ENCODE data around the gene NAB1. TPM values are rescaled to one million over a fixed set of nuclear protein-coding genes. Genes with fewer than 3 reads are reported as not detected.

NAB1 gene
- total RNA-seq, 1 experiment from 2014 or later: 137 TPM

- DNase-seq: no peak
- H3K36me3 ChIP-seq: peaks cover 67% of the 10 kb centered on the region
Measured at GRCh38 chr2:190674966-190675650, 26.2 kb downstream of the NAB1 start.

GRCh38 chr2:190677255-190677654 is 28.4 kb downstream of the NAB1 start:
- no peaks in the 10 kb centered on the region for H3K27me3 ChIP-seq
- H3K27ac ChIP-seq: no peak overlapping the region
- H3K36me3 ChIP-seq: peaks cover 54% of the 10 kb centered on the region
- DNase-seq: no peak
- H3K4me1 ChIP-seq: peaks cover 20% of the 10 kb centered on the region
- H3K9me3 ChIP-seq (replicated peaks): no peaks in the 10 kb centered on the region
- H3K4me3 ChIP-seq: no peak overlapping the region

More at GRCh38 chr2:190674966-190675650, 26.2 kb downstream of the NAB1 start:
- H3K4me3 ChIP-seq: no peak overlapping the region
- H3K27ac ChIP-seq: no peak overlapping the region
- peaks cover 20% of the 10 kb centered on the region for H3K4me1 ChIP-seq
- H3K9me3 ChIP-seq (replicated peaks): no peaks in the 10 kb centered on the region
- no peaks in the 10 kb centered on the region for H3K27me3 ChIP-seq

GRCh38 chr2:190678444-190679162 is 29.7 kb downstream of the NAB1 start:
- peak; percentile 47 to 81 for DNase-seq
- H3K4me3 ChIP-seq: no peak overlapping the region
- H3K36me3 ChIP-seq: peaks cover 45% of the 10 kb centered on the region
- no peaks in the 10 kb centered on the region for H3K9me3 ChIP-seq (replicated peaks)
- H3K27ac ChIP-seq: peak overlapping the region; percentile 14
- no peaks in the 10 kb centered on the region for H3K27me3 ChIP-seq
- H3K4me1 ChIP-seq: peaks cover 20% of the 10 kb centered on the region

DNA sequence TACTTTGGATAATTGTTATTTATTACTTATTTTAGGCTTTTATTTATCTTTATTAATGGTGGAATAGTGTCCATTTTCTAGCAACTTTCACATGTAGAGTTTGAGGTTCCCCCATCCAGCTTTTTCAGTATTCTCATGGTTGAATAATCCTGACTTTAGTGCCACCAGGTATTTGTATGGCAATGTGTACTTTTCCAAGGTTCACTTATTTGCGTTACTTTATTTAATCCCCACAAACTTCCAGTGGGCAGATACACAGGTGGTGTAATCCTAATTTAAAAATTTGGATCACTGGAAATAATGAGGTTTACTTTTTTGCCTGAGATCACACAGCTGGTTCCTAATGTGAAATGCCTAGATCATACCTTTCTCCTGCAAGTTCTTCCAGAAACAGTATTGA is 30.5 kb downstream of the NAB1 start:
- H3K4me1 ChIP-seq: peaks cover 23% of the 10 kb centered on the region
- peaks cover 37% of the 10 kb centered on the region for H3K36me3 ChIP-seq
- H3K4me3 ChIP-seq: no peak overlapping the region
- no peak overlapping the region for H3K27ac ChIP-seq
- H3K9me3 ChIP-seq (replicated peaks): no peaks in the 10 kb centered on the region
- DNase-seq: no peak
- no peaks in the 10 kb centered on the region for H3K27me3 ChIP-seq

DNA sequence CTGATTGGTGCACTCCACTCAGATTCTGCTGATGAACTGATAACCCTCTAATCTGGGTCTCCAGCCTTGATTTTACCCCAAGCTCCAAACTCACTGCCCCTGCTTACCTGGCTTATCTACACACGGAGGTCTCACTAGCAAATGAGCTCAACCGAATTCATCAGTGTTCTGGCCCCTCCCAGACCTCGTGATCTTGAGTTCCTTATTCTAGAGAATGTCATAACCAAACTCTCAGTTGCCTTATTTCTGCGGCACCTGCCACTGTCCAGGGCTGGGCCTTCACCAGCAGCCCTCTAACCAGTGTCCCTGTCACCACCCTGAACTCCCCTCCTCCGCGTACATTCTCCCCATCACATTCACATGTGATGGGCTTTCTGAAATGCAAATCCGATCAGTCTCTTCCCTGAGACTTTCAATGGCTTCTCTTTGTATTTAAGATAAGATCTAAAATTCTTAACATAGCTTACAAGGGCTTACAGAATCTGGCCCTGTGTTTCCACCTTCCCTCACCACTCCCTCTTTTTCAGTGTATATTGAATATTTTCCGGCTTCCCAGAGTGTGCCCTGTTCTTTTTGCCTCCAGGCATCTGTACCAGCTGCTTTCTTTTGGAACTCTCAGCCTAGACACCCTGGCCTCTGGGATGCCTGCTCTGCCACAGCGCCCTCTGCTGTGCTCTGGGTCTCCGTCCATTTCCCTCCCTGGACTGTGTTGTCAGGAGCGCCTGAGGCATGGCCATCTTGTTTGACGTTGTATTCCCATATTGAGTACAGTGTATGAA is 31.1 kb downstream of the NAB1 start:
- DNase-seq: peak; percentile 92 to 96

GRCh38 chr2:190682168-190682567 is 33.3 kb downstream of the NAB1 start:
- no peaks in the 10 kb centered on the region for H3K9me3 ChIP-seq (replicated peaks)
- no peak overlapping the region for H3K4me3 ChIP-seq
- DNase-seq: no peak
- H3K36me3 ChIP-seq: peaks cover 40% of the 10 kb centered on the region
- H3K27ac ChIP-seq: no peak overlapping the region
- peaks cover 23% of the 10 kb centered on the region for H3K4me1 ChIP-seq
- H3K27me3 ChIP-seq: no peaks in the 10 kb centered on the region

More for the DNA sequence above, 31.1 kb downstream of the NAB1 start:
- Histone ChIP-seq H3K4me1 (peaks cover 23% of the 10 kb centered on the region), H3K9me3 (replicated peaks) (no peaks in the 10 kb centered on the region), H3K4me3 (no peak overlapping the region), H3K27me3 (no peaks in the 10 kb centered on the region), H3K27ac (no peak overlapping the region), H3K36me3 (peaks cover 34% of the 10 kb centered on the region)

DNA sequence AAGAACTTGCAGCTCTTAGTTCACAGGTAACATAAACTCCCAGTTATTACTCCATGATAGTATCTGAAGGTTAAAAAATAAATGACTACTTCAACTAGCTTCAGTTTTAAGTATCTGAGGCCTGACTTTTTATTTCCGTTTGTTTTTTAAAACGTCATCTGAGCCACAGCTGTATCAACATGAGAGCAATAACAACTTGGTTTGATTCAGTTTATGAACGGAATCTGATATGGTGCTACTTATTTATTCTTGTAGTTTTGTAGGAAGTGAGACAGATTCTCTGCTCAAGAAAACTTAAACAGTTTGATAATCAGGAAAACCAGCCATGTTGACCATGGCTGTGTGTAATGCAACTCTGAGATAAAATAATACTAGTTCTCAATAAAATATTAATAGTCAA is 34.9 kb downstream of the NAB1 start:
- no peak for DNase-seq
- Histone ChIP-seq H3K4me3 (no peak overlapping the region), H3K9me3 (replicated peaks) (no peaks in the 10 kb centered on the region), H3K27me3 (no peaks in the 10 kb centered on the region), H3K4me1 (peaks cover 15% of the 10 kb centered on the region; the same call in 1 of the 2 replicates), H3K36me3 (peaks cover 51% of the 10 kb centered on the region), H3K27ac (no peak overlapping the region)

DNA sequence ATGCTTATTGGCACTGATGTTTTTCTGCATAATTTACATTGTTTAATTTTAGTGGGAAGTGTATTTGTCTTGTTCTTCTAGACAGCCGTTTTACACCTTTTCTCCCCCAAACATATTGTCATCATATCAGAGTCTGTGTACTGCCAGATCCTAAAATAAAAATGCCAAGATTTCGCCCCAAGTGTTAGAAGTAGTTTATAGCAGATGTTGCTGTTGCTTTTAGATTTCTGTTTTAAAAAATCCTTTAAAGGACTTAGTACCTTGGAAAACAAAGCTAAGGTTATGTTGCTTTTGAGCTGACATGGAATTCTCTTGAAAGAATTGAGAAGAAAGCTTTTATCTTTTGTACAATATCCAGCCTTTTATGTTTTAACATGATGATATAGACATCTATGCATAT is 36.0 kb downstream of the NAB1 start:
- peaks cover 54% of the 10 kb centered on the region for H3K36me3 ChIP-seq
- no peak overlapping the region for H3K27ac ChIP-seq
- DNase-seq: no peak
- peaks cover 4% of the 10 kb centered on the region; the same call in 1 of the 2 replicates for H3K4me1 ChIP-seq
- H3K4me3 ChIP-seq: no peak overlapping the region
- no peaks in the 10 kb centered on the region for H3K27me3 ChIP-seq
- no peaks in the 10 kb centered on the region for H3K9me3 ChIP-seq (replicated peaks)

- Histone ChIP-seq H3K27ac (no peak overlapping the region), H3K27me3 (no peaks in the 10 kb centered on the region), H3K4me3 (no peak overlapping the region), H3K9me3 (replicated peaks) (no peaks in the 10 kb centered on the region), H3K4me1 (peaks cover 3% of the 10 kb centered on the region; the same call in 1 of the 2 replicates), H3K36me3 (peaks cover 58% of the 10 kb centered on the region)
- no peak for DNase-seq
Measured at GRCh38 chr2:190685333-190685732, 36.5 kb downstream of the NAB1 start.

GRCh38 chr2:190693533-190694232 is 44.8 kb downstream of the NAB1 start:
- Histone ChIP-seq H3K4me1 (no peaks in the 10 kb centered on the region), H3K36me3 (peaks cover 37% of the 10 kb centered on the region), H3K27ac (no peak overlapping the region), H3K9me3 (replicated peaks) (no peaks in the 10 kb centered on the region), H3K27me3 (no peaks in the 10 kb centered on the region), H3K4me3 (no peak overlapping the region)
- no peak for DNase-seq

- DNase-seq: no peak
- Histone ChIP-seq H3K4me1 (no peaks in the 10 kb centered on the region), H3K27ac (no peak overlapping the region), H3K9me3 (replicated peaks) (no peaks in the 10 kb centered on the region), H3K4me3 (no peak overlapping the region), H3K27me3 (no peaks in the 10 kb centered on the region), H3K36me3 (peaks cover 31% of the 10 kb centered on the region)
Measured at GRCh38 chr2:190694479-190694878, 45.6 kb downstream of the NAB1 start.

- no peak for DNase-seq
- H3K4me1 ChIP-seq: no peaks in the 10 kb centered on the region
- H3K4me3 ChIP-seq: no peak overlapping the region
- peaks cover 20% of the 10 kb centered on the region for H3K36me3 ChIP-seq
- H3K27me3 ChIP-seq: no peaks in the 10 kb centered on the region
- no peak overlapping the region for H3K27ac ChIP-seq
- H3K9me3 ChIP-seq (replicated peaks): no peaks in the 10 kb centered on the region
Measured at GRCh38 chr2:190695739-190696138, 46.9 kb downstream of the NAB1 start.

GRCh38 chr2:190696792-190697398 is 48.0 kb downstream of the NAB1 start:
- Histone ChIP-seq H3K4me3 (no peak overlapping the region), H3K4me1 (no peaks in the 10 kb centered on the region), H3K27ac (no peak overlapping the region), H3K27me3 (no peaks in the 10 kb centered on the region), H3K36me3 (peaks cover 13% of the 10 kb centered on the region), H3K9me3 (replicated peaks) (no peaks in the 10 kb centered on the region)
- no peak for DNase-seq

GRCh38 chr2:190697421-190697820 is 48.5 kb downstream of the NAB1 start:
- DNase-seq: no peak
- no peak overlapping the region for H3K4me3 ChIP-seq
- no peaks in the 10 kb centered on the region for H3K9me3 ChIP-seq (replicated peaks)
- H3K27ac ChIP-seq: no peak overlapping the region
- H3K36me3 ChIP-seq: peaks cover 12% of the 10 kb centered on the region
- H3K4me1 ChIP-seq: no peaks in the 10 kb centered on the region
- H3K27me3 ChIP-seq: no peaks in the 10 kb centered on the region
